ENCODE results near the gene ACKR1.

DNA sequence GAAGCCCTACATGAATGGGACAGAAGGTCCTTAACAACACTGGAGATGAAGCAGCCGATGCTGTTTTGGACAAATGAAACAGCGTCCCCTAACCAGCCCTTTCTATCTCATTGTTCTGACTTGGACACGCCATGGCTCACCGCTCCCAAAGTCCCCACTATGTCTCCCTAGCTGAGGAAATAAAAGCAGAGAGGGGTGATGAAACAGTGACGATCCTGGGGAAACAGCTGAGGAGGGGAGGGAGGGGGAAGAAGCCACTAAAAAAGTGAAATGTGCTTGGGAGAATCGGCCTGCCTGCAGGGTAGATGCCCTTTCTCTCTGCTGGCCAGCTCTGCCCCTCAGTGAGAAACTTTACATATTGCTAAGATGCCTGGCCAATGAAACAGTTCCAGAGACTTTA is 1.1 kb upstream of the ACKR1 start:
- TF ChIP-seq, protein P1, sequence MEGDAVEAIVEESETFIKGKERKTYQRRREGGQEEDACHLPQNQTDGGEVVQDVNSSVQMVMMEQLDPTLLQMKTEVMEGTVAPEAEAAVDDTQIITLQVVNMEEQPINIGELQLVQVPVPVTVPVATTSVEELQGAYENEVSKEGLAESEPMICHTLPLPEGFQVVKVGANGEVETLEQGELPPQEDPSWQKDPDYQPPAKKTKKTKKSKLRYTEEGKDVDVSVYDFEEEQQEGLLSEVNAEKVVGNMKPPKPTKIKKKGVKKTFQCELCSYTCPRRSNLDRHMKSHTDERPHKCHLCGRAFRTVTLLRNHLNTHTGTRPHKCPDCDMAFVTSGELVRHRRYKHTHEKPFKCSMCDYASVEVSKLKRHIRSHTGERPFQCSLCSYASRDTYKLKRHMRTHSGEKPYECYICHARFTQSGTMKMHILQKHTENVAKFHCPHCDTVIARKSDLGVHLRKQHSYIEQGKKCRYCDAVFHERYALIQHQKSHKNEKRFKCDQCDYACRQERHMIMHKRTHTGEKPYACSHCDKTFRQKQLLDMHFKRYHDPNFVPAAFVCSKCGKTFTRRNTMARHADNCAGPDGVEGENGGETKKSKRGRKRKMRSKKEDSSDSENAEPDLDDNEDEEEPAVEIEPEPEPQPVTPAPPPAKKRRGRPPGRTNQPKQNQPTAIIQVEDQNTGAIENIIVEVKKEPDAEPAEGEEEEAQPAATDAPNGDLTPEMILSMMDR (IDR thresholded peaks at IDR 0.05), result no peak
- TF ChIP-seq POLR2AphosphoS5 (IDR thresholded peaks at IDR 0.05) (no peak), POLR2A (IDR thresholded peaks at IDR 0.05) (no peak), EP300 (IDR thresholded peaks at IDR 0.05) (no peak)

All from upper lobe of left lung (tissue), 4 donors.